ENCODE results near the gene PRCC. TPM values are rescaled to one million over a fixed set of nuclear protein-coding genes. Genes with fewer than 3 reads are reported as not detected.

Gene PRCC
- total and polyA plus RNA-seq, 2 of the 13 experiments (the other 11 are each of a cell fraction or from before 2014, with no cell fraction given) = 24.2 to 40.5 TPM

GRCh38 chr1:156788136-156788535 lies 20.8 kb downstream of the PRCC start:
- H4K20me1 ChIP-seq (ENCODE audit: insufficient read depth, low read length) = no peaks in the 10 kb centered on the region
- 0 out of 2 replicates have a peak, but pooled peaks cover 2% of the 10 kb centered on the region for H3K4me1 ChIP-seq (ENCODE audit: insufficient read depth, low read length)
- H2AFZ ChIP-seq (ENCODE audit: low read length) = no peak overlapping the region
- DNase-seq (ENCODE audit: low spot score) (no peak), FAIRE-seq (no peak), ATAC-seq (no peak)
- ChIA-PET POLR2A (no interaction called here), CTCF (ENCODE audit: low intra/inter-chr PET ratio, low total read pairs) (no interaction called here)
- H3K9me3 ChIP-seq (ENCODE audit: low read length) = no peaks in the 10 kb centered on the region
- intact Hi-C loops (cut with micrococcal nuclease; ENCODE audit: unreplicated experiment) = no loop called here
- no peak overlapping the region for H3K27ac ChIP-seq (ENCODE audit: extremely low read length, insufficient read depth, low read length)
- peaks cover 22 to 76% of the 10 kb centered on the region in 2 experiments; a peak in 4 of 5 replicates for H3K36me3 ChIP-seq (replicated peaks in 1 of 2; ENCODE audit: control insufficient read depth in 1 of 2, insufficient read depth in 2 of 2, low read length in 2 of 2)
- no peaks in the 10 kb centered on the region for H3K79me2 ChIP-seq (ENCODE audit: insufficient read depth, low read length)
- no peak overlapping the region for H3K4me2 ChIP-seq (ENCODE audit: low read depth, low read length)
- BruUV-seq (replicated peaks) = no TSS peak
- no peak overlapping the region for H3K4me3 ChIP-seq (replicated peaks in 1 of 3; ENCODE audit: insufficient read depth in 1 of 3, low read depth in 2 of 3, low read length in 3 of 3)
- H3K9ac ChIP-seq (ENCODE audit: insufficient read depth, low read depth, low read length) = no peak overlapping the region
- WGBS (ENCODE audit: low lambda C conversion rate) = 96% methylated on average over 2 of the region's 2 CpGs
- in situ Hi-C loops (cut with HindIII; ENCODE audit: extremely low pct_ligation_motif_present, low pct_unique_long_range_greater_than_20kb) = no loop called here
- H3K27me3 ChIP-seq (ENCODE audit: control insufficient read depth in 1 of 2, insufficient read depth in 2 of 2, low read length in 2 of 2) = no peaks in the 10 kb centered on the region
- TF ChIP-seq POLR2A (IDR thresholded peaks at IDR 0.05; ENCODE audit: insufficient read depth in 1 of 2, low read depth in 2 of 2, low read length in 2 of 2) = no peak
- TF ChIP-seq ZC3H4 (CRISPR knock-in tag; IDR thresholded peaks at IDR 0.05; ENCODE audit: borderline replicate concordance) = no peak
- no peak for TF ChIP-seq JARID2 (CRISPR knock-in tag; IDR thresholded peaks at IDR 0.05; ENCODE audit: insufficient replicate concordance)
- TF ChIP-seq PREB (CRISPR knock-in tag; IDR thresholded peaks at IDR 0.05) = no peak
- no peak for TF ChIP-seq ZBTB43 (CRISPR knock-in tag; conservative IDR thresholded peaks at IDR 0.05)
- TF ChIP-seq ZFP91 (CRISPR knock-in tag; IDR thresholded peaks at IDR 0.05; ENCODE audit: borderline replicate concordance) = no peak
- no peak for TF ChIP-seq ZNF510 (CRISPR knock-in tag; IDR thresholded peaks at IDR 0.05; ENCODE audit: low read depth)
- no peak for TF ChIP-seq RAD51 (IDR thresholded peaks at IDR 0.05; ENCODE audit: borderline replicate concordance)
- no peak for TF ChIP-seq ZNF451 (CRISPR knock-in tag; IDR thresholded peaks at IDR 0.05)
- no peak for TF ChIP-seq SNRNP70 (IDR thresholded peaks at IDR 0.05; ENCODE audit: low read depth, low read length)
- no peak for TF ChIP-seq AKNA (CRISPR knock-in tag; IDR thresholded peaks at IDR 0.05; ENCODE audit: borderline replicate concordance)
- no peak for TF ChIP-seq ZFX (CRISPR knock-in tag; IDR thresholded peaks at IDR 0.05; ENCODE audit: low read depth)
- TF ChIP-seq SMARCC2 (IDR thresholded peaks at IDR 0.05) = no peak
- no peak for TF ChIP-seq ZBTB46 (CRISPR knock-in tag; IDR thresholded peaks at IDR 0.05; ENCODE audit: borderline replicate concordance)
- no peak for TF ChIP-seq ZNF205 (CRISPR knock-in tag; IDR thresholded peaks at IDR 0.05)
